B cell (primary cell): ENCODE data around the gene NEMP2. TPM values are rescaled to one million over a fixed set of nuclear protein-coding genes. Genes with fewer than 3 reads are reported as not detected.
"Not testable (repeated sequence)": the region's sequence is repeated elsewhere in the genome, so short reads cannot be mapped to it uniquely, and the experiment has no call there.

Source experiments
- ATAC-seq: fragments of 200-7000 bp; cut with Tn5 transposase; one replicate; pipeline ENCODE4 v1.10.0; 2021; ENCODE audit warnings: low read depth, mild to moderate bottlenecking, moderate number of reproducible peaks, moderate library complexity
- CTCF ChIA-PET: fragments of 350-600 bp; sonication (Branson Sonifier 250); formaldehyde crosslinking; loops from one replicate; lab custom pipeline; 2021; ENCODE audit warnings: antibody characterized with exemption, inconsistent platforms; lab: Charles Lee
- POLR2A ChIA-PET: fragments of 350-600 bp; sonication (Branson Sonifier 250); formaldehyde crosslinking; loops from one replicate; lab custom pipeline; 2021; ENCODE audit warnings: antibody characterized with exemption; lab: Charles Lee
- DNase-seq: peaks from one replicate; pipeline ENCODE4 v3.0.0; 2013
- H2AFZ ChIP-seq: 2 replicates; pipeline ENCODE4 v1.6.1; 2012; ENCODE audit warnings: mild to moderate bottlenecking, low read depth, low read length; ENCODE audit not compliant: insufficient read depth, poor library complexity, severe bottlenecking
- H3K27ac ChIP-seq, 2 donors: 1 replicate in 1 of 2; 2 replicates in 1 of 2; pipeline ENCODE4 v1.5.1; 2012 to 2013; ENCODE audit warnings: low read length in 2 of 2, mild to moderate bottlenecking in 2 of 2, moderate library complexity in 1 of 2
- H3K27me3 ChIP-seq, 4 experiments: fragments of 200-600 bp in 1 of 4; sonication (generic) in 1 of 4; replicated peaks in 1 of 4; 1 replicate in 2 of 4; 2 replicates in 2 of 4; pipeline versions ENCODE4 v1.6.1 to v1.7.0; 2013 to 2016; ENCODE audit warnings: low read length in 3 of 4, mild to moderate bottlenecking in 2 of 4, mixed read lengths in 1 of 4, moderate library complexity in 1 of 4; ENCODE audit not compliant: insufficient read depth in 4 of 4, control insufficient read depth in 3 of 4; ENCODE audit errors: control extremely low read depth in 1 of 4
- H3K36me3 ChIP-seq, 2 experiments: replicated peaks in 1 of 2; 1 replicate in 1 of 2; 2 replicates in 1 of 2; pipeline versions ENCODE4 v1.6.1 to v1.7.1; 2013; ENCODE audit warnings: low read length in 1 of 2; ENCODE audit not compliant: insufficient read depth in 2 of 2, control insufficient read depth in 1 of 2; ENCODE audit errors: control extremely low read depth in 1 of 2, extremely low read depth in 1 of 2
- H3K4me1 ChIP-seq, 2 donors: fragments of 200-600 bp in 1 of 2; sonication (generic) in 1 of 2; 1 replicate in 1 of 2; 2 replicates in 1 of 2; pipeline versions ENCODE4 v1.5.1 to v1.6.1; 2013 to 2017; ENCODE audit warnings: low read length in 2 of 2; ENCODE audit not compliant: control insufficient read depth in 2 of 2, insufficient read depth in 2 of 2
- H3K4me2 ChIP-seq: replicated peaks from 2 replicates; pipeline ENCODE3; 2012; ENCODE audit warnings: mild to moderate bottlenecking, low read depth, low read length; ENCODE audit not compliant: poor library complexity, severe bottlenecking
- H3K4me3 ChIP-seq, 5 experiments: fragments of 200-600 bp in 1 of 5; sonication (generic) in 1 of 5; 1 replicate in 3 of 5; 2 replicates in 2 of 5; pipeline versions ENCODE4 v1.5.1 to v1.7.0; 2011 to 2016; ENCODE audit warnings: low read length in 4 of 5, mild to moderate bottlenecking in 4 of 5, low read depth in 2 of 5, control low read depth in 1 of 5, moderate library complexity in 1 of 5; ENCODE audit not compliant: insufficient read depth in 1 of 5; ENCODE audit errors: control extremely low read depth in 1 of 5, extremely low read depth in 1 of 5
- H3K79me2 ChIP-seq: fragments of 200-600 bp; sonication (generic); one replicate; pipeline ENCODE4 v1.6.0; 2016; ENCODE audit warnings: low read length; ENCODE audit not compliant: control insufficient read depth, insufficient read depth
- H3K9ac ChIP-seq: fragments of 200-600 bp; sonication (generic); 2 replicates; pipeline ENCODE4 v1.6.1; 2017; ENCODE audit warnings: mild to moderate bottlenecking, low read length, moderate library complexity
- H3K9me3 ChIP-seq, 3 donors: one replicate each; pipeline versions ENCODE4 v1.6.1 to v1.7.1; 2013; ENCODE audit warnings: low read length in 2 of 3; ENCODE audit not compliant: control insufficient read depth in 2 of 3, insufficient read depth in 1 of 3; ENCODE audit errors: control extremely low read depth in 1 of 3
- H4K20me1 ChIP-seq: 2 replicates; pipeline ENCODE4 v1.6.0; 2012; ENCODE audit warnings: mild to moderate bottlenecking, low read length; ENCODE audit not compliant: insufficient read depth, control insufficient read depth, poor library complexity, severe bottlenecking
- H3K27ac Mint-ChIP-seq: one replicate; pipeline ENCODE4 v1.8.0; 2021; ENCODE audit warnings: mixed read lengths
- H3K27me3 Mint-ChIP-seq: one replicate; pipeline ENCODE4 v1.8.0; 2021; ENCODE audit warnings: mixed read lengths
- H3K4me1 Mint-ChIP-seq: one replicate; pipeline ENCODE4 v1.8.0; 2021; ENCODE audit warnings: mixed read lengths
- H3K4me3 Mint-ChIP-seq: one replicate; pipeline ENCODE4 v1.8.0; 2021; ENCODE audit warnings: mixed read lengths
- H3K9me3 Mint-ChIP-seq: one replicate; pipeline ENCODE4 v1.8.0; 2022; ENCODE audit warnings: mixed read lengths; ENCODE audit not compliant: insufficient read depth
- CTCF ChIP-seq: fragments of 200-600 bp; IDR thresholded peaks from one replicate; pipeline ENCODE4 v1.8.0; 2022; ENCODE audit warnings: antibody characterized with exemption, mild to moderate bottlenecking
- EZH2 ChIP-seq: IDR thresholded peaks from 2 replicates; pipeline ENCODE4 v1.6.1; 2012; ENCODE audit warnings: borderline replicate concordance, low read depth, mild to moderate bottlenecking, moderate library complexity, low read length; ENCODE audit not compliant: insufficient read depth, poor library complexity, severe bottlenecking
- WGBS: methylation state at CpG from one replicate; pipeline ENCODE4 v1.1.5; 2013; ENCODE audit warnings: missing lambda C conversion rate; ENCODE audit not compliant: insufficient coverage; 5-methylcytosine and 5-hydroxymethylcytosine counted together
- intact Hi-C: fragments of 100-400 bp; cut with micrococcal nuclease; formaldehyde crosslinking; loops from one replicate; pipeline ENCODE4 v1.10.0; 2022
- polyA plus RNA-seq: library from polyadenylated mRNA; depleted of rRNA; stranded (reverse); fragments of >200 nt; gene quantifications from 2 replicates; pipeline ENCODE4 v1.2.3, GENCODE V29; 2012
- total RNA-seq, 2 donors: library from RNA; stranded (reverse); fragments of 120-200 nt in 1 of 2; gene quantifications; 1 replicate in 1 of 2; 2 replicates in 1 of 2; pipeline versions ENCODE4 v1.2.3 to v1.2.4, GENCODE V29; 2013 to 2022

NEMP2 gene
- total and polyA plus RNA-seq, 2 donors (not counting 1 experiment from before 2014, with no cell fraction given), result 1.3 to 17.3 TPM

GRCh38 chr2:190511104-190511503, 23.4 kb downstream of the NEMP2 start:
- Histone ChIP-seq H3K4me1 (peaks cover 12 to 21% of the 10 kb centered on the region in 2 donors), H2AFZ (no peak overlapping the region), H4K20me1 (no peaks in the 10 kb centered on the region), H3K27me3 (no peaks in the 10 kb centered on the region), H3K9ac (no peak overlapping the region), H3K9me3 (no peaks in the 10 kb centered on the region), H3K36me3 (peaks cover 2 to 15% of the 10 kb centered on the region in 2 experiments), H3K4me2 (no peak overlapping the region), H3K79me2 (no peaks in the 10 kb centered on the region), H3K27ac (no peak overlapping the region), H3K4me3 (no peak overlapping the region)
- ATAC-seq, result no peak
- ChIA-PET POLR2A (no interaction called here), CTCF (interaction anchor here (0.7 kb wide), 1 partner anchor 440 kb away, joined by 3 read pairs; no protein-coding TSS in a partner anchor)
- intact Hi-C loops, result loop anchor here (2.0 kb wide), 1 partner anchor 128 kb away; no protein-coding TSS in a partner anchor
- no peak for DNase-seq
- Mint-ChIP-seq H3K4me1 (peaks cover 20% of the 10 kb centered on the region), H3K27ac (no peak overlapping the region), H3K27me3 (no peaks in the 10 kb centered on the region), H3K9me3 (no peaks in the 10 kb centered on the region), H3K4me3 (no peak overlapping the region)
- TF ChIP-seq EZH2 (no peak), CTCF (peak; percentile 13)
- WGBS, result no CpG with 5 or more reads among the region's 2 CpGs

GRCh38 chr2:190509895-190510294, 24.6 kb downstream of the NEMP2 start:
- H4K20me1 ChIP-seq, H3K79me2 ChIP-seq, H3K4me3 Mint-ChIP-seq, H3K9ac ChIP-seq, POLR2A ChIA-PET, ATAC-seq, DNase-seq, H3K27me3 ChIP-seq, H3K4me2 ChIP-seq, H3K4me3 ChIP-seq, H3K27ac Mint-ChIP-seq, H3K27me3 Mint-ChIP-seq, H3K9me3 ChIP-seq, H3K27ac ChIP-seq, H2AFZ ChIP-seq, H3K9me3 Mint-ChIP-seq: not testable (repeated sequence)
- H3K4me1 ChIP-seq, result peaks cover 17 to 23% of the 10 kb centered on the region in 2 donors
- intact Hi-C loops, result loop anchor here (2.0 kb wide), 1 partner anchor 127 kb away; no protein-coding TSS in a partner anchor
- H3K36me3 ChIP-seq, result peaks cover 2 to 15% of the 10 kb centered on the region in 2 experiments
- WGBS, result 94% methylated on average over 5 of the region's 5 CpGs
- peaks cover 24% of the 10 kb centered on the region for H3K4me1 Mint-ChIP-seq
- CTCF ChIA-PET, result interaction anchor here (0.7 kb wide), 1 partner anchor 492 kb away, joined by 3 read pairs; no protein-coding TSS in a partner anchor
